HL-60 (cell line): ENCODE measurements around the gene CORIN.

Experiments
- CTCF ChIP-seq: IDR thresholded peaks from one replicate; pipeline ENCODE4 v1.5.1; 2011; ENCODE audit warnings: low read length, control low read depth, inconsistent platforms; ENCODE audit not compliant: insufficient read depth
- GABPA ChIP-seq: IDR thresholded peaks from 2 replicates; pipeline ENCODE4 v1.6.1; 2012; ENCODE audit warnings: low read depth
- POLR2AphosphoS5 ChIP-seq: IDR thresholded peaks from 2 replicates; pipeline ENCODE4 v1.6.1; 2012; ENCODE audit warnings: low read depth
- REST ChIP-seq: IDR thresholded peaks from 2 replicates; pipeline ENCODE4 v1.6.1; 2012; ENCODE audit warnings: low read depth; ENCODE audit not compliant: insufficient replicate concordance
- SPI1 ChIP-seq: IDR thresholded peaks from 2 replicates; pipeline ENCODE4 v1.6.1; 2012; ENCODE audit warnings: low read depth, mild to moderate bottlenecking, borderline replicate concordance

- TF ChIP-seq CTCF (no peak), POLR2AphosphoS5 (no peak), REST (no peak), GABPA (no peak), SPI1 (no peak)
Observed at GRCh38 chr4:47668256-47668655, 169.6 kb downstream of the CORIN start.
